HG03196 (cell line): ENCODE results near the gene SLC2A13.
"Not testable (repeated sequence)": the region's sequence is repeated elsewhere in the genome, so short reads cannot be mapped to it uniquely, and the experiment has no call there.

Experiments used
- ATAC-seq: cut with Tn5 transposase; IDR thresholded peaks from one replicate; pipeline ENCODE4 v1.9.1; 2021; ENCODE audit not compliant: unreplicated experiment

Gene SLC2A13

GRCh38 chr12:39935839-39936238 is 170.0 kb downstream of the SLC2A13 start:
- no peak for ATAC-seq

- no peak for ATAC-seq
These were observed 170.6 kb downstream of the SLC2A13 start for GRCh38 chr12:39935275-39935674.

- no peak for ATAC-seq
These were observed 174.0 kb downstream of the SLC2A13 start for GRCh38 chr12:39931857-39932256.

- no peak for ATAC-seq
These were observed 174.7 kb downstream of the SLC2A13 start for GRCh38 chr12:39931231-39931630.

GRCh38 chr12:39930101-39930500 is 175.8 kb downstream of the SLC2A13 start:
- ATAC-seq: no peak

- ATAC-seq: no peak
These were observed 177.5 kb downstream of the SLC2A13 start for GRCh38 chr12:39928181-39928899.

- ATAC-seq: no peak
These were observed 182.5 kb downstream of the SLC2A13 start for GRCh38 chr12:39923364-39923763.

- not testable (repeated sequence) for ATAC-seq
These were observed 183.3 kb downstream of the SLC2A13 start for GRCh38 chr12:39922598-39922997.

- no peak for ATAC-seq
These were observed 185.2 kb downstream of the SLC2A13 start for GRCh38 chr12:39920647-39921046.

GRCh38 chr12:39920222-39920621 is 185.7 kb downstream of the SLC2A13 start:
- no peak for ATAC-seq

- no peak for ATAC-seq
These were observed 186.1 kb downstream of the SLC2A13 start for GRCh38 chr12:39919790-39920189.

GRCh38 chr12:39915249-39915648 is 190.6 kb downstream of the SLC2A13 start:
- ATAC-seq: no peak

GRCh38 chr12:39912211-39912980 is 193.5 kb downstream of the SLC2A13 start:
- ATAC-seq: no peak

- ATAC-seq: no peak
These were observed 199.6 kb downstream of the SLC2A13 start for GRCh38 chr12:39906237-39906636.

- no peak for ATAC-seq
These were observed 200.7 kb downstream of the SLC2A13 start for GRCh38 chr12:39905152-39905551.

- no peak for ATAC-seq
These were observed 203.1 kb downstream of the SLC2A13 start for GRCh38 chr12:39902821-39903220.

GRCh38 chr12:39897315-39897714 is 208.6 kb downstream of the SLC2A13 start:
- no peak for ATAC-seq

- not testable (repeated sequence) for ATAC-seq
These were observed 212.5 kb downstream of the SLC2A13 start for GRCh38 chr12:39893388-39893787.

GRCh38 chr12:39892146-39892545 is 213.7 kb downstream of the SLC2A13 start:
- no peak for ATAC-seq

- ATAC-seq: no peak
These were observed 218.0 kb downstream of the SLC2A13 start for GRCh38 chr12:39887856-39888255.

GRCh38 chr12:39886106-39886505 is 219.8 kb downstream of the SLC2A13 start:
- ATAC-seq: no peak

GRCh38 chr12:39884616-39885125 is 221.2 kb downstream of the SLC2A13 start:
- ATAC-seq: no peak
